Astrocyte of the spinal cord (primary cell): ENCODE measurements around the gene NSD2.

Experiments
- DNase-seq: peaks from one replicate; pipeline ENCODE4 v3.0.0; 2011; ENCODE audit warnings: low read depth, low spot score
- H3K4me3 ChIP-seq: 2 replicates; pipeline ENCODE4 v1.5.1; 2011; ENCODE audit warnings: low read depth, mild to moderate bottlenecking, low read length, moderate library complexity
- in situ Hi-C: cut with HindIII; loops from 2 replicates; pipeline ENCODE4 v1.10.0; 2017; ENCODE audit warnings: low sequenced_read_pairs
- TF ChIP-seq, protein P1 (sequence below): IDR thresholded peaks from 2 replicates; pipeline ENCODE4 v1.5.1; 2012; ENCODE audit warnings: low read depth, mild to moderate bottlenecking, low read length, inconsistent platforms

Gene NSD2

DNA sequence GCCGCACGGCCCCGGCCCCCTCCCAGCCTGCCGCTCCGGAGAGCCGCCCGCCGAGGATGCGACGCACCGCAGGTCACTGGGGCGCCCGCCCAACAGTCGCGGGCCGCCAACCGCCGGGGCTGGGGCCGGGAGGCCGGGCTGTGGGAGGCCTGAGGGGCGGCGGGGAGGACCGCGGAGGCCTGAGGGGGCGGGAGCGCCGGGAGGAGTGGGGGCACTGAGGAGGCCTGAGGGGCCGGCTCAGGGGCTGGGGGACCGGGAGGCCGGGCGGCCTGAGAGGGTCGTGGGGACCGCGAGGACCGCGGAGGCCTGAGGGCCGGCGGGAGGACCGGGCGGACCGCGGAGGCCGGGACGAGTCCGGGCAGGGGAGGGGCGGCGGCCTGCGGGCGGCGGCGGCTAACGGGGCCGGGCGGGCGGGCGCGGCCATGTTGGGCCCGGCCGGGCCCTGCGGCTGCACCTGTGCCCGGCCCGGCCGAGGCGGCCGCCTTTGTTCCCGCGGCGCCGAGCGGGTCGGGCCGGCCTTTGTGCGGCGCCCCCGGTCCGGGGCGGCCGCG is 353 bp downstream of the NSD2 start:
- TF ChIP-seq, protein P1, sequence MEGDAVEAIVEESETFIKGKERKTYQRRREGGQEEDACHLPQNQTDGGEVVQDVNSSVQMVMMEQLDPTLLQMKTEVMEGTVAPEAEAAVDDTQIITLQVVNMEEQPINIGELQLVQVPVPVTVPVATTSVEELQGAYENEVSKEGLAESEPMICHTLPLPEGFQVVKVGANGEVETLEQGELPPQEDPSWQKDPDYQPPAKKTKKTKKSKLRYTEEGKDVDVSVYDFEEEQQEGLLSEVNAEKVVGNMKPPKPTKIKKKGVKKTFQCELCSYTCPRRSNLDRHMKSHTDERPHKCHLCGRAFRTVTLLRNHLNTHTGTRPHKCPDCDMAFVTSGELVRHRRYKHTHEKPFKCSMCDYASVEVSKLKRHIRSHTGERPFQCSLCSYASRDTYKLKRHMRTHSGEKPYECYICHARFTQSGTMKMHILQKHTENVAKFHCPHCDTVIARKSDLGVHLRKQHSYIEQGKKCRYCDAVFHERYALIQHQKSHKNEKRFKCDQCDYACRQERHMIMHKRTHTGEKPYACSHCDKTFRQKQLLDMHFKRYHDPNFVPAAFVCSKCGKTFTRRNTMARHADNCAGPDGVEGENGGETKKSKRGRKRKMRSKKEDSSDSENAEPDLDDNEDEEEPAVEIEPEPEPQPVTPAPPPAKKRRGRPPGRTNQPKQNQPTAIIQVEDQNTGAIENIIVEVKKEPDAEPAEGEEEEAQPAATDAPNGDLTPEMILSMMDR = no peak
- peak overlapping the region; percentile 73 for H3K4me3 ChIP-seq
- in situ Hi-C loops = no loop called here
- no peak for DNase-seq

DNA sequence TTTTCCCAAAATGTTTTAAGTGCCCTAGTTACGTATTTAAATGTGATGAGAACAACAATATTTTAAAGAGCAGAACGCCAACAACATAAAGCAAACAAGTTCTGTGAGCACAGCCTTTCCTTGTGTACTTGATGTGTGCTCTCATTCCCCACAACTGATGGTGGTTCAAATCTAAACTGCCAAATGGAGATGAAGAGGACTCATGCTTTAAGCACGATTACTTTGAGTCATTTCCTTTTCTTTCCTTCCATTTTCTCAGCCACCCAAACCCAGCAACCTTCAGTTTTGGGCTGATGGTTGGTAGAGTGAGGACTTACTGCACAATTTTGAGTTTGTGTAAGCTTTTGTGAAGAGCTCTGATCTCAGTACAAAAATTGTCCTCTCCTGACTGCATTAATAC is 1.7 kb downstream of the NSD2 start:
- peak; percentile 75 for DNase-seq

DNA sequence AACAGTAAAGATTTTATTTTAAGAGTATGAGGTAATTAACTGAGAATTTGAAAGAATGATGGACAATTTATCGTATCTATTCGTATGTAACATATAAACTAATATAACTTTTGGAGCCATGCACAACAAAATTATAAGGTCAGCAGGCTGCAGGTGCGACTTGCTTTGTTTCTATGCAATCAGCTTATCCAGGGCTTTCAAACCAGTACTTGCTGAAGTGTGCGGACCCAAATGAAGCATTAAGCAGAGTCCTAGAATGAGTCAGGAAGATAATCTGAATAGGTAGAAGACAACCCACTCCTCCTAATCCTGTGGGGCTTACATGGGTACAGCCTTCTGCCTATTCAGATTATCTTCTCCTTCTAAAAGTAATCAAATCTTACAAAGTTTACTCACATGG is 2.1 kb downstream of the NSD2 start:
- in situ Hi-C loops = no loop called here
- TF ChIP-seq, protein P1 = no peak
- H3K4me3 ChIP-seq = peak overlapping the region; percentile 73
- no peak for DNase-seq

More for the DNA sequence above, 1.7 kb downstream of the NSD2 start:
- in situ Hi-C loops = no loop called here
- TF ChIP-seq, protein P1 = no peak
- peak overlapping the region; percentile 73 for H3K4me3 ChIP-seq

DNA sequence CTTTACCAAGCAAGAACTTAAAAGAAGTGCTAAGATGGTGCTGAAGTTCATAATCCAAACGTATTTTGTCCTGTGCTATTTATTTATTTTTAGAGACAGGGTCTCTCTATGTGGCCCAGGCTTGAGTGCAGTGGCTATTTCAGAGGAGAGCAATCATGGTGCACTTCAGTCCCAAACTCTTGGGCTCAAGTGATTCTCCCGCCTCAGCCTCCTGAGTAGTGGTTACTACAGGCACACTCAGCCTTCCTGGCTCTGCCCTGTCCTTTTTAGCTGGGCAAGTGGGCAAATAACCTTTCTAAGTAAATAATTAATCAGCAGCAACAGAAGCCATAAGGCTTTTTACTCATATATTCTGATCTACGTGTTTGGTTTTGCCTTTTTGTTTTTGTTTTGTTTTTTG is 2.6 kb downstream of the NSD2 start:
- no peak for DNase-seq
- TF ChIP-seq, protein P1 = no peak
- in situ Hi-C loops = no loop called here
- no peak overlapping the region for H3K4me3 ChIP-seq

DNA sequence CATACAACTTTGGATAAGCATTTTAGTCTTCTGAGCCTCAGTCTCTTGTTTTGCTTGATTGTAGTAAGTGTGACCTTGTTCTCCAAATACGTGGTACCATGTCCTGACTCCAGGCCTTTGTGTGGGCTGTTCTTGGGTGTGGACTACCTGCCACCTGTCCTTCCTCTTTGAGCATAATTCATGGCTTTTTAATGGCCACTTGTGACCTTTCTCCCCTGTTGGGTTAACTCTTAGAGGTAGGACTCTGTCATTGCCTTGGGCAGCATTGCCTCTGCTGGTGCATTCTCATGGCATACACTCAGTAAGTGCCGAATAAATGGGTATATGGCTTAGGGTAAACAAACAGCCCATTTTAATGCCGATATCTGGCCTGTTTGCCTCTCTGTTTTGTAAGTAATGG is 3.0 kb downstream of the NSD2 start:
- H3K4me3 ChIP-seq = no peak overlapping the region
- no peak for DNase-seq
- in situ Hi-C loops = no loop called here
- TF ChIP-seq, protein P1 = no peak

DNA sequence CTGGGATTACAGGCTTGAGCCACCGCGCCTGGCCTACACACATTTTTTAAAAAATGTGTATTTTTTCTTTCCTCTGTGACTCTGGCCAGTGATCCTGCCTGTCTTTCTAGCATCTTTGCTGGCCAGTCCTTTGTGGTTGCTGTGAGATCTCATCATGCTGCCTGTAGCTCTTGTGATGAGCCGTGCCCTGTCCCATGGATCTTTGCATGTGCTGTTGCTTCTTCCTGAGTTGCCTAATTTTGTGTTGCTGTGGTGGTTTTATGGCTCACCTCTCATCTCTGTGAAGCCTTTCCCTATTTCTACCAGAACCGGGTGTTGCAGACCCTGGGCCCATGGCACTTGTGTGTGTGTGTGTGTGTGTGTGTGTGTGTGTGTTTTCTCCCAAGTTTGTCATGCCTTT is 8.3 kb downstream of the NSD2 start:
- TF ChIP-seq, protein P1 = no peak
- no peak overlapping the region for H3K4me3 ChIP-seq
- DNase-seq = no peak
- in situ Hi-C loops = no loop called here

DNA sequence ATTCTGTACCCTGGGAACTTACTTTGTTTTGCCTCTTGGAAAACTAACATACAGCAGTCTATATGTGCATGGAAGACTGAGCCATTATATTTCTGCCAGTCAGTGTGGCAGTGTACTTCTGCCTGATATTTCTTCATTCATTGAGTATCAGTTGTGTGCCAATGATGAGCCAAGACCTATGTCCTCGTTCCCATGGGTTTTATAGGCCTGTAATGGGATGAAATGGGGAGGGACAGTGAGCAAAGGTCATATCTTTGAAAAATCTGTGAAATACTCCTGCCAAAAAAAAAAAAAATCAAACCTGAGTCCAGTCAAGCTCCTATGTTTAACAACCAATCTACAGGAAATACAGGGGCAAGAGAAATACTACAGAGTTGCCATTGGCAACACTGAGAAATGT is 9.1 kb downstream of the NSD2 start:
- no peak overlapping the region for H3K4me3 ChIP-seq
- DNase-seq = peak; percentile 11
- TF ChIP-seq, protein P1 = no peak
- in situ Hi-C loops = no loop called here
